T-helper 1 cell treated with Interleukin-12 subunit alpha and Interleukin-12 subunit beta and Interleukin-4 antibody, amounts not matched to agents 30 μg/mL and 1 μg/mL, for 36 hours (primary cell): ENCODE measurements around the gene RPS6KA4.

Experiments
- H3K27ac Mint-ChIP-seq: one replicate; pipeline ENCODE4 v1.8.0; 2021; ENCODE audit warnings: mild to moderate bottlenecking, mixed read lengths
- H3K27me3 Mint-ChIP-seq: one replicate; pipeline ENCODE4 v1.8.0; 2021; ENCODE audit warnings: low read depth, mixed read lengths
- H3K36me3 Mint-ChIP-seq: one replicate; pipeline ENCODE4 v1.8.0; 2021; ENCODE audit warnings: low read depth, mixed read lengths
- H3K4me1 Mint-ChIP-seq: one replicate; pipeline ENCODE4 v1.8.0; 2021; ENCODE audit warnings: low read depth, mixed read lengths
- H3K4me3 Mint-ChIP-seq: one replicate; pipeline ENCODE4 v1.8.0; 2021; ENCODE audit warnings: mild to moderate bottlenecking, moderate library complexity, mixed read lengths
- H3K9me3 Mint-ChIP-seq: one replicate; pipeline ENCODE4 v1.8.0; 2021; ENCODE audit warnings: mixed read lengths

The RPS6KA4 gene

DNA sequence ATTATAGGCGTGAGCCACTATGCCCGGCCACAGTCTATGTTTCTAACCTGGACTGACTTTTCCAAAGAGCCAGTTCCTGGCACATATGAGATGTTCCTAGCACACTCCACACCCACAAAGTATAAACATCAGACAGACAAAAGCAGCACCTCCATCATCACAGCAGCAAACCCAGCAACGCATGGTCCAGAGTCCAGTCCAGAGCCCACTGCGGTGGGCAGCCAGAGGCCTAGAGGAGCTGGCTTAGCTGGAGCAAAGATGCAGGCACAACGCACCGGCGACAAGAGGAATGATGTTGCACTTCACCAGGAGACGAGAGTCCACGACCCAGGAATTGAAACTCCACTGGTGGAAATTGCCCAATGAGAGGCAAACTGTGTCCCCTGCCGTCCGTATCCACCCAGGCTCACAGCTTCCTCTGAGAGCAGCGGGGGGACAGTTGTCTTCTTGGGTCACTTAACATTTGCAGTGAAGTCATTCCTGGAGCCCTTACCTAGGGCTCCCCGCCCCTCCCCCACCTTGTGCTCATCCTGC, 36.6 kb downstream of the RPS6KA4 start:
- H3K27ac Mint-ChIP-seq, result no peak overlapping the region
- H3K4me1 Mint-ChIP-seq, result peaks cover 10% of the 10 kb centered on the region
- peaks cover under 1% of the 10 kb centered on the region for H3K9me3 Mint-ChIP-seq
- H3K4me3 Mint-ChIP-seq, result no peak overlapping the region
- peaks cover 10% of the 10 kb centered on the region for H3K27me3 Mint-ChIP-seq
- H3K36me3 Mint-ChIP-seq, result no peaks in the 10 kb centered on the region

DNA sequence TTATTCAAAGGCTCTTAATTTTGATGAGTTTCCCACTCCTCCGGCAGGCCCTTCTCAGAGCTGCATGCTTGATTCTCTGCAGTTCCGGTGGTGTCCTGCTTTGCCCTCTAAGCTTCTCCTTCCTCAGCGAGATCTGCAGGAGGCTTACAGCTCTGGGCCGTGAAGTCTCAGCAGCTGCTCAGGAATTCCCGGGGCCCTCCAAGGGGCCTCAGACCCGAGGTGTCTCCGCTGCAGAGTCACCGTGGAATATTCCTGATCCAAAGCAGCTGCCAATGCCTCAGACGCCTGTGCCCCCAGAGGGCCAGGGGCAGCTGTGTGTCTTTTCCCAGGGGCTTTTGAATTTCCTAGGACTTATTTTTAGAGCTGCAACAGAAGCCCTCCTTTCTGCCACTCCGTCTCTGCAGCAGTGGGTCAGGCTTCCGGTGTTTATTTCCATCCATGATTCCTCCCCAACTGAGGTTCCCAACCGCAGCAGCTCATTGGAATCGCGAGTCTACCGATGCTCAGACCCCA, 37.2 kb downstream of the RPS6KA4 start:
- Mint-ChIP-seq H3K4me1 (peaks cover 6% of the 10 kb centered on the region), H3K9me3 (no peaks in the 10 kb centered on the region), H3K27me3 (peaks cover 10% of the 10 kb centered on the region), H3K4me3 (no peak overlapping the region), H3K36me3 (no peaks in the 10 kb centered on the region), H3K27ac (no peak overlapping the region)

DNA sequence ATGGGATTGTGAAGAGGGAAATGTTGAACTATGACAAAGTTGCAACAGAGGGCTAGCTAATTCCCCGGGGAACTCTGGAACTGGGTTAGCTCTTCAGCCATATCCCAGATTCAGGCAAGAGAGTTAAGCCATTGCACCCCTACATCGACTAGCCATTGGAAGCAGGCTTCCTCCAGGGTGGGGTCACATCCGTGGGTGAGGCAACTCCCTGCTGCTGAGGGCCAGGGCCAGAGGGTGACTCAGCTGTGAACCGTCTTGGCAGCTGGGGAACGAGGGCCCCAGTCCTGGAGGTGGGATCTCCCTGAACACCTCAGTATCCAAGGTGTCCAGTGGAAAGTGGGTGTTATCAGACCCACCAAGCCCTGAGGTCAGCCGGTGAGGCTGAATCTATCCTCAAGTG, 41.1 kb downstream of the RPS6KA4 start:
- no peaks in the 10 kb centered on the region for H3K9me3 Mint-ChIP-seq
- H3K4me1 Mint-ChIP-seq, result no peaks in the 10 kb centered on the region

DNA sequence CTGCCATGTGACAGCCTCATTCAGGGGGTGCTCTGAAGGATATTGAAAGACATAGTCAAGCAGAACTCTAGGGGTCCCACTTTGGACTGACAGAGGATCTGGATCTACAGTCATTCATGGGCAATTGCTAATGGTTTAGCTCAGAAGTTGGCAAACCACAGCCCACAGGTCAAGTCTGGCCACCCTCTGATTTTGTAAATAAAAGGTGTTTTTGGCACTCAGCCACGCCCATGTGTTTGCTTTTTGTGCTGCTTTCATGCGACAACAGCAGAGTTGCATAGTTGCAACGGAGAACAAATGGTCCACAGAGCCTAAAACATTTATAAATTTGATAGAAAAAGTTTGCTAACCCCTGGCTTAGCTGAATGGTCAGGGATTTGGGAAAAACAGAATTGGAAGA, 41.7 kb downstream of the RPS6KA4 start:
- Mint-ChIP-seq H3K4me1 (no peaks in the 10 kb centered on the region), H3K4me3 (no peak overlapping the region), H3K27ac (no peak overlapping the region), H3K9me3 (no peaks in the 10 kb centered on the region), H3K27me3 (peaks cover 21% of the 10 kb centered on the region), H3K36me3 (no peaks in the 10 kb centered on the region)

More for the DNA sequence above, 41.1 kb downstream of the RPS6KA4 start:
- Mint-ChIP-seq H3K27ac (no peak overlapping the region), H3K27me3 (peaks cover 21% of the 10 kb centered on the region), H3K36me3 (no peaks in the 10 kb centered on the region), H3K4me3 (no peak overlapping the region)

DNA sequence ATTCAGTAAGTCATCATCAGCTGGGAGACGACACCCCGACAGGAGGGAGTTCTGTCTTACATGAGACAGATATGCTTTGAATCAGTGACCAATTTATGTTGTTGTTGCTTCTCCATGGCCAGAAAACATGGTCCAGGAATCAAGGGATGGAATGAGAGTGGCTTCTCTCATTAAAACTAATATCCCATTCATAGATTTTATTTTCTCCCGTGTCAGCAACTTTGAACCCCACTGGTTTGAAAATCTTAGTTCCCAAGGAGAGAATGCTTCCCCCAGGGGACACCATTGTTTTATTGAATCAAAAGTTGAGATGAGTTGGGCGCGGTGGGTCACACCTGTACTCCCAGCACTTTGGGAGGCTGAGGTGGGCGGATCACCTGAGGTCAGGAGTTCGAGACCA, 42.8 kb downstream of the RPS6KA4 start:
- Mint-ChIP-seq H3K27me3 (peaks cover 21% of the 10 kb centered on the region), H3K4me1 (no peaks in the 10 kb centered on the region), H3K27ac (no peak overlapping the region), H3K36me3 (no peaks in the 10 kb centered on the region), H3K4me3 (no peak overlapping the region), H3K9me3 (no peaks in the 10 kb centered on the region)

DNA sequence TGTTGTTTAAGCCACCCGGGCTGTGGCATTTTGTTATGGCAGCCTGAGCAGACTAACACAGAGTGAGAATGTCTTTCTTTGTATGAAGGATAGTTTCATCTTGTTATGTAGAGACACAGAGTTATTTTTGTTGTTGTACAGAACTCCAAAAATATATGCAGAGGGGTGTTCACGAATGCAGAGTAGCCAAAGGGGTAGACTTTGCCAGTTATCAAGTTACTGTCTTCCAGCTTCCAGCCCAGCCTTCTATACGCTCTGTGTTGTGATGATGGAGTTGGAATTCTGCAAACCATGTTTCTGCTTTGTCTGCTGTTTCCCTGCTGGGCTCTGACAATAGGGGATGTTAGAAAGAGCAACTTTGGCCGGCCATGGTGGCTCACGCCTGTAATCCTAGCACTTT, 44.1 kb downstream of the RPS6KA4 start:
- no peaks in the 10 kb centered on the region for H3K36me3 Mint-ChIP-seq
- H3K4me3 Mint-ChIP-seq, result no peak overlapping the region
- no peaks in the 10 kb centered on the region for H3K9me3 Mint-ChIP-seq
- no peak overlapping the region for H3K27ac Mint-ChIP-seq
- peaks cover 18% of the 10 kb centered on the region for H3K27me3 Mint-ChIP-seq
- no peaks in the 10 kb centered on the region for H3K4me1 Mint-ChIP-seq

DNA sequence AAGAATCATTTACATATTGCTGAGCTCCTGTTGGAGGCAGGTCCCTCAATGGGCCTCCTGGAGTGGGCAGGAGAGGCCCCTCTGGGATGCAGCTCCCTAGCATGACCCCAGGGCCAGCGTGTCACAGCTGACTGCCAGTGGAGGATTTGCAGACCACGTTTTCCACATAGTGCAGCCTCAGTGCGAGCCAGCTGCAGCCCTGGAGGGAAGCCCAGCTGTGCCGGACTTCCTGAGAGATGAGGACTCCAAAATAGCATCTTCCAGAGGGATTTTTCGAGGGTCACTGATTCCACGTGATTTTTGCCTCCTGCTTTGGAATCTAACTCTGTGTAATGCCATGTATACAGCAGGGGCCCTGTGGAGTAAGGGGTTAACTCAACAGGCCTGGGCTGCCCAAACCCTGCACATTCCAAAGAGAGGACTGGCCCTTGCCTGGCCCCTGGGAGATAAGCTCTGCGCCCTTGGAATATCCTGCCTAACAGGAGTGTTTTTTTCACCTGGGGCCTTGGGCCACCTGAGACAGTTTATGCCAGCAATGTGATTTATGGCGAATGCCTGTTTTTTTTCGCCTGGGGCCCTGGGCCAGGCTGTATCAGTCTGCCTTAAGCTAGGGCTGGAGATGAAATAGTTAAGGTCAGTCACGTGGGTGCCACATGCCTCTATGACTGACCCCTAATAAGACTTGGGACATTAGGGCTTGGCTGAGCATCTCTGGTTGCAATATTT, 47.4 kb downstream of the RPS6KA4 start:
- no peaks in the 10 kb centered on the region for H3K4me1 Mint-ChIP-seq
- no peaks in the 10 kb centered on the region for H3K9me3 Mint-ChIP-seq
- H3K27me3 Mint-ChIP-seq, result peaks cover 15% of the 10 kb centered on the region
- H3K4me3 Mint-ChIP-seq, result no peak overlapping the region
- no peak overlapping the region for H3K27ac Mint-ChIP-seq
- H3K36me3 Mint-ChIP-seq, result no peaks in the 10 kb centered on the region

DNA sequence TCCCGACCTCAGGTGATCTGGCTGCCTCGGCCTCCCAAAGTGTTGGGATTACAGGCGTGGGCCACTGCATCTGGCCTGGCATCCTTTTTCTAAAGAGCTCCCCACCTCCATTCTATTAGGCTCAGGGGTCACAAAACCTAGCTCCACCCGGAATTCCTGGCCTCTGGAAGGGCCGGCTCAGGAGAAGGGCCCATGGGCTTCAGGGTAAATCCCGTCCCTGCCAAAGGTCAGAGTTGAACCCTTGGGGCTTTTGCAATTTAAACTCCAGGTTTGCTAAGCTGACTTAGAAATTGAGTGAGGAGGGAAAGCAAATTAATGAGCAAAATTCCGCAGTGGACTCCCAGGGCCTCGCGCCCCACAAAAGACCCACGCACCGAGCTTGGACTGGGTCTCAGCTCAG, 48.3 kb downstream of the RPS6KA4 start:
- Mint-ChIP-seq H3K27ac (no peak overlapping the region), H3K9me3 (no peaks in the 10 kb centered on the region), H3K4me3 (no peak overlapping the region), H3K4me1 (no peaks in the 10 kb centered on the region), H3K27me3 (peaks cover 15% of the 10 kb centered on the region), H3K36me3 (no peaks in the 10 kb centered on the region)

DNA sequence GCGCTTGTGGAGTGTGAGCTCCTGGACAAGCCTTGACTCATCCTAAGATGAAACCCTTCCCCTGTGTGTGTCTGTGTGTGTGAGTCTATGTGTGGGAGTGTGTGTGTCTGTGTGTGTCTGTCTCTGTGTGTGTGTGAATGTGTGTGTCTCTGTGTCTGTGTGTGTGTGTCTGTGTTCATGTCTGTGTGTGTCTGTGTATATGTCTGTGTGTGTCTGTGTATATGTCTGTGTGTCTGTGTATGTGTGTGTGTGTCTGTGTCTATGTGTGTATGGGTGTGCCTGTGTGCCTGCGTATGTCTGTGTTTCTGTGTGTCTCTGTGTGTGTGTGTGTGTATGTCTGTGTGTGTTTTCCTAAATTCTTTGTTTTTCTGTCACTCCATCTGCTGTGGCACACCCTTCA, 48.7 kb downstream of the RPS6KA4 start:
- Mint-ChIP-seq H3K4me1 (no peaks in the 10 kb centered on the region), H3K4me3 (no peak overlapping the region), H3K27ac (no peak overlapping the region), H3K27me3 (peaks cover 14% of the 10 kb centered on the region), H3K9me3 (no peaks in the 10 kb centered on the region), H3K36me3 (no peaks in the 10 kb centered on the region)

DNA sequence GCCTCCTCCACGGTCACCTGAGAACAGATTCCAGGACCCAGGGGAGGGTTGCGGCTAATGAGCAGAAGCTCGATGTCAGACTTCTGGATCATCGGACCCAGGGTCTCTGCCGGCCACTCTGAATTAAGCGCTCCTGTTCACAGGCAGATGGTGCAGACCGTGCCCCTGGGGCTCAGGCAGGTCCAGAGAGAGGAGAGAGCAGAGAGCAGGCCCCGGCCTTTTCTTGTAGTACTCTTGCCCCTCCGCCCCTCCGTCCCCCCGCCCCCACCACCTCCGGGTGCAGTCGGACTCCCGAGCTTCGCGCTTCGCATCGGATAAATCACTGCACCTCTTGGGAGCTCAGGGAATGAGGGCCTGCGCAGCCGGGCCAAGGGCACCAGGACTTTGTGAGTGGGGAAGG, 50.3 kb downstream of the RPS6KA4 start:
- H3K36me3 Mint-ChIP-seq, result no peaks in the 10 kb centered on the region
- no peaks in the 10 kb centered on the region for H3K4me1 Mint-ChIP-seq
- H3K27ac Mint-ChIP-seq, result no peak overlapping the region
- H3K9me3 Mint-ChIP-seq, result no peaks in the 10 kb centered on the region
- H3K27me3 Mint-ChIP-seq, result peaks cover 4% of the 10 kb centered on the region
- H3K4me3 Mint-ChIP-seq, result no peak overlapping the region

DNA sequence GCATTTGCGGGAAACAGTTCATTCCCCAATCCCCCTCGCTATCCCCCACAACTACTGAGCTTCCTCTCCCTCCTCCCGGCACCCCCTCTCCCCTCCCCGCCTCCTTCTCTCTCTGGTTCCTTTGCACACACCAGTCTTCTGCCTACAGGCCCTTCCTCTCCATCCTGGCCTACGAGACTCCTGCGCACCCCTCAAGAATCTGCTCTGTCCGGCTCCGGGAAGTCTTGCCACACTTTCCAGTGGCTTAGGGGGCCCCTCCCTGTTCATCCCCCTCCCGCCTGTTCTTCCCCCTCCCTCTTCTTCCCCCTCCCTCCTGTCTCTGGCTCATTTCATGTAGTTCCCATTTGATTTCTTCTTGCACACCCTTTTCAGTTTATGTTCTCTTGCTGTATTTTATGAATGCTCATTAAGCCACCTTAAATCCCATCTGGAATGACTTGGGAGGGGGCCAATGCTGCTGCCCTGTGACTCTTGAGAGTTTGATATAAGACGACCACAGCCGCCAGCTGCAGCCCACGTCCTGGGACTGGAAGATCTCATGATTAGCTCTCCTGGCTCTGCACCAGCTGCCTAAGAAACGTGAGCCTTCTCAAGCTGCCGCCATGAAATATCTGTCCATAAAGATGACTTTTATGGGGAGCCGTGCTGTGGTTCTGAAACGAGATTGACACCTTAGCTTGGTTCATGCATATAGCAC, 50.9 kb downstream of the RPS6KA4 start:
- Mint-ChIP-seq H3K9me3 (no peaks in the 10 kb centered on the region), H3K4me3 (no peak overlapping the region), H3K27ac (no peak overlapping the region), H3K27me3 (no peaks in the 10 kb centered on the region), H3K4me1 (no peaks in the 10 kb centered on the region), H3K36me3 (no peaks in the 10 kb centered on the region)

DNA sequence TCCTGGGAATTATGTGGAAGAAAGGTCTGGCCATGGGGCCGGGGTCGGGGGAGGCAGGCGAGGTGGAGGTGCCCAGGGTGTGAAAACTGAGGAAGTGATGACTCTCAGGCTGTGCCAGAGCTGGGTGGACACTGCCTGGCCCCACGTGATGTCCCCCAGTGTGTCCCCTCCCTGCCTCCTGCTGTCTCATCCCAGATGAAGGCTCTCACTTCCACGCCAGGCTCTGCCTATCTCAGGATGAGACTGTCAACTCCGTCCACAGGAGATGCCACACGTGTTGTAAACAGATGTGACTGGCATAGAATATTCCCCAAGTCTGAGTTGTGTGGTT, 51.4 kb downstream of the RPS6KA4 start:
- Mint-ChIP-seq H3K27ac (no peak overlapping the region), H3K4me3 (no peak overlapping the region), H3K36me3 (no peaks in the 10 kb centered on the region), H3K4me1 (no peaks in the 10 kb centered on the region), H3K9me3 (no peaks in the 10 kb centered on the region), H3K27me3 (no peaks in the 10 kb centered on the region)

DNA sequence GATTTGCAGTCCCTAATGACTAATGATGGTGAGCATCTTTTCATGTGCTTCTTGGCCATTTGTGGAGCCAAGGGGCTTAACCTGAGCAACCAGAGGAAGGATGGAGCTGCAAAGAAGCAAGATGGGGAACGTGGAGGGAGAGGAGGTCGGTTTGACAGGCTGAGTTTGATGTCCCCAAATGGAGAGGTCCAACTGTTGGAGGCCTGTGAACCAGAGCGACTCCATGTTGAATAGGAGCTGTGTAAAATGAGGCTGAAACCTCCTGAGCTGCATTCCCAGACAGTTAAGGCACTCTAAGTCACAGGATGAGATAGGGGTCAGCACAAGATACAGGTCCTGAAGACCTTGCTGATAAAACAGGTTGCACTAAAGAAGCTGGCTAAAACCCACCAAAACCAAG, 54.5 kb downstream of the RPS6KA4 start:
- Mint-ChIP-seq H3K4me1 (no peaks in the 10 kb centered on the region), H3K9me3 (no peaks in the 10 kb centered on the region), H3K36me3 (no peaks in the 10 kb centered on the region), H3K4me3 (no peak overlapping the region), H3K27ac (no peak overlapping the region), H3K27me3 (no peaks in the 10 kb centered on the region)

DNA sequence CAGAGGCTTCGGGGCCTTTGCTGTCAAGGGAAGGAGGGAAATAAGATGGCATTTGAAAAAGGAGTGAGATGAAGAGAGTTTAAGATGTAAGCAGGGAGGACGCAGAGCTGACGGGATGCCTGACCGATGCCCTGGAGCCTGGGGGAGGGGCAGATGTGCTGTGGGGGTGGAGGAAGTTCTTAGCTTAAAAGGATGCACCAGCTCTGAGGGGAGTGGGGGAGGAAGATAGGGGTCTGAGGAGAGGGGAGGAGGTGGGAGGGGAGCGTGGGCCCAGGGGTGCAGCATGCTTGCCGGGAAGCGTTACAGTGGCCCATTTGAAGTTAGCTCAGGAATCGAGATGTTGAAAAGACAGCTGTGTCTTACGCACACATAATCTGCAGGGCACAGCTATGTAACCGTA, 56.3 kb downstream of the RPS6KA4 start:
- no peak overlapping the region for H3K27ac Mint-ChIP-seq
- no peak overlapping the region for H3K4me3 Mint-ChIP-seq
- H3K36me3 Mint-ChIP-seq, result no peaks in the 10 kb centered on the region
- no peaks in the 10 kb centered on the region for H3K4me1 Mint-ChIP-seq
- no peaks in the 10 kb centered on the region for H3K27me3 Mint-ChIP-seq
- peaks cover 7% of the 10 kb centered on the region for H3K9me3 Mint-ChIP-seq

DNA sequence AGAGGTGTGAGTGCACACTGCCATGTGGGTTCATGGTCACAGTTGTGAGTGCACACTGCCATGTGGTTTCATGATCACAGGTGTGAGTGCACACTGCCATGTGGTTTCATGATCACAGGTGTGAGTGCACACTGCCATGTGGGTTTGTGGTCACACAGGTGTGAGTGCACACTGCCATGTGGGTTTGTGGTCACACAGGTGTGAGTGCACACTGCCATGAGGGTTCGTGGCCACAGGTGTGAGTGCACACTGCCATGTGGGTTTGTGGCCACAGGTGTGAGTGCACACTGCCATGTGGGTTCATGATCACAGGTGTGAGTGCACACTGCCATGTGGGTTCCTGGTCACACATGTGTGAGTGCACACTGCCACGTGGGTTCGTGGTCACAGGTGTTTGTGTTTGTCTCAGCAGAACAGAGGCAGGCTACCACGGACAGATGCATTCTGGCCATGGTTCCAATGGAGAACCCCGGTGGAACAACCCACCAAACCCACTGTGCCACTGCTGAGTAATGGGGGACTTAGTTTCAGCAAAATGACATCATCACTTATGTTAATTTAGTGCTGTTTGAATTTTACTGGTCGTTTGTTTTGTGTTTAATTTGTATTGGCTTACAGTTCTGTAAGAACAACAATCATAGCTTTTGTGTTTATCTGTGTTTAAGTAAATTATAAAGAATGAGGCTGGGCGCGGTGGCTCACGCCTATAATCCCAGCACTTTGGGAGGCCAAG, 57.2 kb downstream of the RPS6KA4 start:
- Mint-ChIP-seq H3K36me3 (no peaks in the 10 kb centered on the region), H3K27ac (no peak overlapping the region), H3K27me3 (no peaks in the 10 kb centered on the region), H3K4me1 (no peaks in the 10 kb centered on the region), H3K4me3 (no peak overlapping the region), H3K9me3 (peaks cover 7% of the 10 kb centered on the region)
